GM06990 (cell line): Measurements from ENCODE around the gene TRAPPC13.

Experiments
- DNase-seq: peaks from one replicate; pipeline ENCODE4 v3.0.0-alpha.2; 2011; ENCODE audit not compliant: insufficient read length; ENCODE audit errors: extremely low read depth
- H3K27me3 ChIP-seq: replicated peaks from 2 replicates; pipeline ENCODE4 v1.6.0; 2011; ENCODE audit warnings: low read length; ENCODE audit not compliant: control insufficient read depth, insufficient read depth
- H3K36me3 ChIP-seq: 2 replicates; pipeline ENCODE4 v1.5.1; 2011; ENCODE audit warnings: low read length; ENCODE audit not compliant: control insufficient read depth, insufficient read depth
- H3K4me3 ChIP-seq: replicated peaks from 2 replicates; pipeline ENCODE4 v1.5.1; 2011; ENCODE audit warnings: low read depth, mild to moderate bottlenecking, control low read depth, low read length
- CTCF ChIP-seq: IDR thresholded peaks from 2 replicates; pipeline ENCODE4 v1.5.1; 2011; ENCODE audit warnings: low read length, control low read depth, mild to moderate bottlenecking, inconsistent platforms; ENCODE audit not compliant: insufficient read depth, poor library complexity, severe bottlenecking

TRAPPC13 gene

GRCh38 chr5:65630981-65631380 is 6.2 kb downstream of the TRAPPC13 start:
- H3K36me3 ChIP-seq: no peaks in the 10 kb centered on the region; the same call in none of the 2 replicates
- H3K27me3 ChIP-seq: no peaks in the 10 kb centered on the region
- no peak overlapping the region for H3K4me3 ChIP-seq
- DNase-seq: no peak
- TF ChIP-seq CTCF: no peak

- H3K36me3 ChIP-seq: peaks cover 2% of the 10 kb centered on the region
- TF ChIP-seq CTCF: no peak
- DNase-seq: no peak
- no peak overlapping the region for H3K4me3 ChIP-seq
- H3K27me3 ChIP-seq: no peaks in the 10 kb centered on the region
Observed at GRCh38 chr5:65640240-65640639, 15.4 kb downstream of the TRAPPC13 start.

- DNase-seq: no peak
- no peaks in the 10 kb centered on the region for H3K27me3 ChIP-seq
- TF ChIP-seq CTCF: no peak
Observed at GRCh38 chr5:65646938-65647337, 22.1 kb downstream of the TRAPPC13 start.

GRCh38 chr5:65647941-65648340 is 23.1 kb downstream of the TRAPPC13 start:
- Histone ChIP-seq H3K36me3 (peaks cover 3% of the 10 kb centered on the region), H3K4me3 (no peak overlapping the region), H3K27me3 (no peaks in the 10 kb centered on the region)
- no peak for DNase-seq
- no peak for TF ChIP-seq CTCF

More at GRCh38 chr5:65646938-65647337, 22.1 kb downstream of the TRAPPC13 start:
- Histone ChIP-seq H3K4me3 (no peak overlapping the region), H3K36me3 (peaks cover 3% of the 10 kb centered on the region)

- H3K36me3 ChIP-seq: peaks cover 3% of the 10 kb centered on the region
- DNase-seq: no peak
- TF ChIP-seq CTCF: no peak
- H3K4me3 ChIP-seq: no peak overlapping the region
- no peaks in the 10 kb centered on the region for H3K27me3 ChIP-seq
Observed at GRCh38 chr5:65651144-65651543, 26.3 kb downstream of the TRAPPC13 start.

GRCh38 chr5:65654713-65655112 is 29.9 kb downstream of the TRAPPC13 start:
- DNase-seq: no peak
- H3K4me3 ChIP-seq: no peak overlapping the region
- no peak for TF ChIP-seq CTCF
- peaks cover 2% of the 10 kb centered on the region for H3K36me3 ChIP-seq
- H3K27me3 ChIP-seq: no peaks in the 10 kb centered on the region
